Amniotic stem cell (primary cell): ENCODE results near the gene ACTR1B.
"Not testable (repeated sequence)": the region's sequence is repeated elsewhere in the genome, so short reads cannot be mapped to it uniquely, and the experiment has no call there.

Source experiments
- DNase-seq: peaks from one replicate; lab custom pipeline; 2025; lab: John Stamatoyannopoulos, UW

ACTR1B gene

DNA sequence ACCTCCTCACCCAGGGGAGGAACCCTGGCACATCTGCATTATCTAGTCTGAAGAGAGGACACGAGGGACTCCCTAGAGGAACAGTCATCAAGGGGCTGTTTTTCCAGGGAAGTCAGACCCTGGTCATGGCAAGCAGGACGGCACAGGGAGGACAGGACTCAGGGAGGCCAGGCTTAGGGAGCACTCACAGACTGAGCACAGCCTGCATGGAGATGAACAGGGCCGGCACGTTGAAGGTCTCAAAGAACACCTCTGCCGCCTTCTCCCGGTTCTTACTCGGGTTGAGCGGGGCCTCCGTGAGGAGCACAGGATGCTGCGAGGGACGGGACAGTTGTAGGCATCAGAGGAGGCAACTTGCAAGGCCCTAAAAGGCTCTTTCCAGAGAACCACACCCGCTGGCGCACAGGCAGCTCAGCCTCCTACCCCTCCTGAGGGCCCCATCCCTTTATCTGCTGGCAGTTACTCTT lies 5.1 kb downstream of the ACTR1B start:
- DNase-seq: no peak

DNA sequence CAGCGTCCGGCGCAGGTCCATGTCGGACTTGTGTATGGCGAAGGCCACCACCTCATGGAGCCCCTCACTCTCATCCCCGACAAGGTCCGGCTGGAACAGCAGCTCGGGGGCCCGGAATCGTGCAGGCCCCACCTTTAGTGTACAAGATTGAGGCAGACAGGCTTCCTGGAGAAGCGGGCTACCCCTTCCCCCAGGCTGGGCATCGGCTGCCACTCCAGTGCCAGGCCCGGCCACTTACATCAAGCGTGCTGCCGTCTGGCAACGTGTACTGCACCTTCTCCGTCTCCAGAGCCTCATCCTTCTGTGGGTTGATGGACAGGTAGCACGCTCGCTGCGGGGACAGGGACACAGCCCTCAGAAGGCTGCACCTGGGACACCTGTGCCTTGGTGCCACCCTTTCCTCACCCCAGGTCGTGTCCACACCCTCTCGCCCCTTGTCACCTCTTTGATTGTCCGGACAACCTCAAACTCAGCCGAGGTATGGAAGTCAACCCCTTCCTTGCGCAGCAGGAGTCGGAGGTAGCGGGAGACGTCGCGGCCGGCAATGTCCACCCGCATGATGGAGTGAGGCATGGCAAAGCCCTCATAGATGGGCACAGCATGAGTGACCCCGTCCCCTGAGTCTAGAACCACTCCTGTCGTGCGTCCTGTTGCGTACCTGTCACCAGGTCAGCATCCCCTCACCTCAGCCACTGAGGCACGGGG lies 5.7 kb downstream of the ACTR1B start:
- no peak for DNase-seq

DNA sequence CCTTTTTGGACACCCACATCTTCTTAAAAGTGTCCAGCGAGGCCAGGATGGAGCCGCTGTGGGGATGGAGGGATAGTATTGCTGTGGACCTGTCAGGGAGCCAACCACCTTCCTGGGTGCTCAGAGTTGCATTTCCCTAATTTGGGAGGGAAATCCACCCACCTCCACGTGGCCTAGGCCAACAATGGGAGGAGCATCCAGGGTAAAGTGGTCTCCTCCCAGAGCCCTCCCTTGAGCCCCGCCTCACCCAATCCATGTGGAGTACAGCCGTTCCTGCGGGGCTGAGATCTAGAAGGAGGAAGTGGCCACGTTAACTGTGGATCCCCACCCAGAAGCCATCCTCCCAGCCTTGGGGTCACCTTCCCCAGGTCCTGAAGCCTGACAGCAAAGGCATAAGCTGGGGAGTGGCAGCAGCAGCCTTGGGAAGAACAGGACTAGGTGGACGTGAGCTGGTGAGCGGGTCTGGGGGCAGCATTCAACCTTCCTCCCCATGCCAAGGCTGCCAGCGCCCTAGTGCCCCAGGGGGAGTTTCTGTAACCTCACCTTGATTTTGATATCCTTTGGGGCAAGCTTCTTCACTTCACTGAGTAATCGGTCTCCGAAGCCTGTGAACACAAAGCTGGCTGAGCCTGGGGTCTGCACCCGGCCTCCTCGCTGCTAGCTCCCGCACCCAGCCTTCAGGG lies 6.8 kb downstream of the ACTR1B start:
- DNase-seq: no peak

- no peak for DNase-seq
Observed at GRCh38 chr2:97656129-97656755, 7.6 kb downstream of the ACTR1B start.

DNA sequence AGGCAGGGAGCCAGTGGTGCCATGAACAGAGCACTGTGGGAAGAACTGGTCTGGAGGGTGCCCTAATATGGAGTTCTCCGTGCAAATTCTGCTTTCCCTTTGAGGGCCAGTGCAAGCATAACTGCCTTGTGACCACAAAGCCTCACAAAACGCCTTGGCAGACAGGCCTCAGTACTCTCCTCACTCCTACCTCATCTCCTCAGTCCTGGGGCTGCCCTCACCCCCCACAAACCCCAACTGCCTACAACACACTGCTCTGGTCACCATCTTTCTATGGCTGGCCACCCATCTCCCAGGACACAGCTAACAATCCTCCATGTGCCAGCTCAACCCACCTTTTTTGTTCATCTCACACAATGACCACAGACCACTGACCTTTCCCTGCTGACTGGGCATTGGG lies 9.1 kb downstream of the ACTR1B start:
- no peak for DNase-seq

GRCh38 chr2:97654309-97654708 lies 9.5 kb downstream of the ACTR1B start:
- no peak for DNase-seq

DNA sequence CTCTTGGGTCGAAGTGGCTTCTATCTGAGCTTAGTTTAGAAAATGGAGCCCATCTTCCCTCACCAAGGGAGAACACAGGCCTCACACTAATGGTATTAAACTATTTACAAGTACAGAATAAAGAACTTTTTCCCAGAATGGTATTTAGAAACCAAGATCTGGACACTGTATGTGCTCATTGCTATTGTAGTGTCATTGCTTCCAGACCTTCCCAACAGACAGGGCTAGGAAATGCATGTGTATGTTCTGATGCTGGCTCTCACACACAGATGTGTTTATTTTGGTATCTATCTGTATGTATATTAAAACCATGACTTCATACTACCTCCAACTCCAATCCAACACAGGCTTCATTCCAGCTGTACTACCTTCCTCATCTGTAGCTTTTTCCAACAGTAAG lies 10.0 kb downstream of the ACTR1B start:
- no peak for DNase-seq

GRCh38 chr2:97653473-97653872 lies 10.4 kb downstream of the ACTR1B start:
- no peak for DNase-seq

- no peak for DNase-seq
Observed at GRCh38 chr2:97651114-97651513, 12.7 kb downstream of the ACTR1B start.

- no peak for DNase-seq
Observed at GRCh38 chr2:97646977-97647376, 16.9 kb downstream of the ACTR1B start.

- DNase-seq: peak; percentile 98
Observed at GRCh38 chr2:97645695-97646629, 17.9 kb downstream of the ACTR1B start, which contains the start of gene COX5B. TSS of gene COX5B (plus strand) at chr2:97646062. CDS start at chr2:97646087, 25 bp downstream.

DNA sequence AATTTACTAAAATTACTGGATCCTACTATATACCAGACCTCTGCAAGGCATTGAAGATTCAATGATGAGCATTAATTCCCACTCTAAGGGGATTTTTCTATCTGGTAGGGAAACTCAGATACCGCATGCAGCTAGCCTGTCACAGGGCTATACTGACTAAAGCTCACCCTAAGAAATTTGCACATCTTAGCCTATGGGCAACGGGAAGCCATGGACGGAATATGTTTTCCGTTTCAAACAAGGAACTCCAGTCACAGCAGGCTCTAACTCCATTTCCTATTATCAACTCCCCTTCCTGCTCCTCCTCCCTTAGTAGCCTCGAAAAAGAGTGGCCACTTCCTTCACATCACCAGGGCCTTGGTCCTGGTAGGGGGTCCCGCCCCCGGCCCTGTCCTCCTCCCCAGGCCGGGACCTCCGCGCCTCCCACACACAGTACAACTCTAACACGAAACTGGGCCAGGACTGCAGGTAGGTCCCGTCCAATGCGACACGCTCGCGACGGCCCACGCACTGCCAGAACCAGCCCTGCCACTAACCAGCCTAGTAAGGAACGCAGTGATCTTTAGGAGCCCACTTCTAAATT lies 18.6 kb downstream of the ACTR1B start:
- no peak for DNase-seq

GRCh38 chr2:97644023-97644717 lies 19.7 kb downstream of the ACTR1B start:
- no peak for DNase-seq

DNA sequence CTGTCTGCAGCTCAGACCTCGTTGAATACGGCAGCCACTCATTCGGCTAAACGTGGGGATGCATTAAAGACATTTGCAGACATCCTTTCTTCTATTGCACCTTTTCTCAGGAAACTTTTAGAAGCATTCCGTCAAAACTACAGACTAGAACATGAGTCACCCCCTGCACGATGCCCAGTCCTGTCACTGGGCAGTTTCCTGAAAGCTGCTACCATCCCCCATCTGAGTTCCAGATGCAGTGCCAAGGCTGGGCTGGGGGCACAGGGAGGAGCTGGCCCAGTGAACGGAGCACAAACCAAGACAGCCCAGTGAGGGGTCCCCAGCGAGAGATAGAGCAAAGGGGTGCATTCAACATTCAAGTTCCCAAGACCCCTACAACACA lies 37.8 kb downstream of the ACTR1B start:
- DNase-seq: not testable (repeated sequence)

DNA sequence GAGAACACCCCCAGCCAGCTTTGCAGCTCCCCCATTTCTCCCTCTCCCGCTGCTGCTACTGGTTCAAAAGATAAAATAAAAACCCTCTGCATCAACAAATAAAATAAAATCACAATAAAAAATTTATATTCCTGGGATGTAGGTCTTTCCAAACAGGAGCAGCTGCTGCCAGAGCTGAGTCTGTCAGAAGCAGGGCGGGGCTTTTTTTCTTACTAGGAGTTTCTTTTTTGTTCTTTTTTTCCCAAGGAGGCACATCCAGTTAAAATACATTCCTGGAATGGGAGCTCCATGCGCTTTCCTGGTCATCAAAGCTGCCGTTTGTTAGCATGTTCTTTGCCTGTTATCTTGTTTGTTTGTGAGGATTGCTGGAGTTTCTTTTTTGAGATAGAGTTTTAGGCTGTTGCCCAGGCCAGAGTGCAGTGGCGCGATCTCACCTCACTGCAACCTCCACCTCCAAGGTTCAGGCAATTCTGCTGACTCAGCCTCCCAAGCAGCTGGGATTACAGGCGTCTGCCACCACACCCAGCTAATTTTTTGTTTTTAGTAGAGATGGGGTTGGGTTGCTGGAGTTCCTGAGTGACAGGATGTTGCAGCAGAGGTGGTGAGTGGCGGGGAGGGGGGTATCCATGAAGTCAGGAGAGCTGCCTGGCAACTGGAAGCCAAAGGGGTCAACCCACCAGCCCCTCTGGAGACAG lies 38.3 kb downstream of the ACTR1B start:
- not testable (repeated sequence) for DNase-seq

DNA sequence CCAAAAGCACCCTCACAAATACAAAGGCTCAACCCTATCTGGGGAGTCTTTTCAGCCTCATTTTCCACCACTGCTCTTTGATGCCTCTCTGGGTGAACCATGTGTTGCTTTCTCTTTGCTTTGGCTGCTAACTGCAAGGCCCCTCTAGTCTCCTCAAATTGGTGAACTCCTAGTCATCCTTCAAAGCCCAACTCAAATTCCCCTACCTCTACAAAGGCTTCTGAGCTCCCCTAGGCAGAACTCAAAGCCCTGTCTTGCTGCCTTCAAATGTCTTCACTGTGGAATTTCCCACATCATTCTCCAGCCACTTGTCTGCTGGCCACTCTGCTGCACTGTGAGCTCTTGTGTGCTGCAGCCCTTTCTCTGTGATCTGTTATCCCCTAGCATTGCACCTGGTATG lies 40.9 kb downstream of the ACTR1B start:
- not testable (repeated sequence) for DNase-seq

- not testable (repeated sequence) for DNase-seq
Observed at GRCh38 chr2:97620492-97620891, 43.4 kb downstream of the ACTR1B start.

- not testable (repeated sequence) for DNase-seq
Observed at GRCh38 chr2:97618939-97619827, 44.7 kb downstream of the ACTR1B start.

GRCh38 chr2:97617911-97618310 lies 45.9 kb downstream of the ACTR1B start:
- no peak for DNase-seq
